ENCODE results near the gene OR6A2. TPM values are rescaled to one million over a fixed set of nuclear protein-coding genes. Genes with fewer than 3 reads are reported as not detected.

The OR6A2 gene
- total and polyA plus RNA-seq, 10 of the 15 experiments (the other 5 are each of a cell fraction or from before 2014, with no cell fraction given), result 0.04 to 0.17 TPM; not detected in 8

DNA sequence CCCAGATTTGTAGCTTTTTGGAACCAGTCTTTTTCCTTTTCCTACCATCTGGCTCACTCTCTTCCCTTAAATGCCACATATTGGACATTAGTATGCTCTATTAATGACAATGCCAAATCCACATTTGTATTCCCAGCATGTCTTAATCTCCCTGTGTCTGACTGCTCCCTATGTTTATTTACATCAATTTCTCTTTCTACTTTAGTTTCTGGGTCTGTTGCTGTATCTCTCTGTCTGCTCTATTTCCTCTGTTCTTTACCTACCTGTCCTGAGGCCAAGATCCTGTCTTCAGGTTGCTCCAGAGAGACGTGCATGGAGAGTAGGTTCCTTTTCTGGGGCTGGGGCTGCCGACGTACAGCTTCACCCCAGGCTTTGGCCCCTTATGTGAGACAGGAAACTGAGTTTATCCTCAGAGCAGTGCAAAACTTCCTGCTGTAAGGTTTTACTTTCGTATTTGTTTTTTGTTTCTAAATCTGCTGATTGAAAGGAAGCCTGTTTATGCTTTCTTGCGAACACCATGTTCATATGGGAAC lies 53.3 kb downstream of the OR6A2 start (continued):
- TF ChIP-seq, protein P1, sequence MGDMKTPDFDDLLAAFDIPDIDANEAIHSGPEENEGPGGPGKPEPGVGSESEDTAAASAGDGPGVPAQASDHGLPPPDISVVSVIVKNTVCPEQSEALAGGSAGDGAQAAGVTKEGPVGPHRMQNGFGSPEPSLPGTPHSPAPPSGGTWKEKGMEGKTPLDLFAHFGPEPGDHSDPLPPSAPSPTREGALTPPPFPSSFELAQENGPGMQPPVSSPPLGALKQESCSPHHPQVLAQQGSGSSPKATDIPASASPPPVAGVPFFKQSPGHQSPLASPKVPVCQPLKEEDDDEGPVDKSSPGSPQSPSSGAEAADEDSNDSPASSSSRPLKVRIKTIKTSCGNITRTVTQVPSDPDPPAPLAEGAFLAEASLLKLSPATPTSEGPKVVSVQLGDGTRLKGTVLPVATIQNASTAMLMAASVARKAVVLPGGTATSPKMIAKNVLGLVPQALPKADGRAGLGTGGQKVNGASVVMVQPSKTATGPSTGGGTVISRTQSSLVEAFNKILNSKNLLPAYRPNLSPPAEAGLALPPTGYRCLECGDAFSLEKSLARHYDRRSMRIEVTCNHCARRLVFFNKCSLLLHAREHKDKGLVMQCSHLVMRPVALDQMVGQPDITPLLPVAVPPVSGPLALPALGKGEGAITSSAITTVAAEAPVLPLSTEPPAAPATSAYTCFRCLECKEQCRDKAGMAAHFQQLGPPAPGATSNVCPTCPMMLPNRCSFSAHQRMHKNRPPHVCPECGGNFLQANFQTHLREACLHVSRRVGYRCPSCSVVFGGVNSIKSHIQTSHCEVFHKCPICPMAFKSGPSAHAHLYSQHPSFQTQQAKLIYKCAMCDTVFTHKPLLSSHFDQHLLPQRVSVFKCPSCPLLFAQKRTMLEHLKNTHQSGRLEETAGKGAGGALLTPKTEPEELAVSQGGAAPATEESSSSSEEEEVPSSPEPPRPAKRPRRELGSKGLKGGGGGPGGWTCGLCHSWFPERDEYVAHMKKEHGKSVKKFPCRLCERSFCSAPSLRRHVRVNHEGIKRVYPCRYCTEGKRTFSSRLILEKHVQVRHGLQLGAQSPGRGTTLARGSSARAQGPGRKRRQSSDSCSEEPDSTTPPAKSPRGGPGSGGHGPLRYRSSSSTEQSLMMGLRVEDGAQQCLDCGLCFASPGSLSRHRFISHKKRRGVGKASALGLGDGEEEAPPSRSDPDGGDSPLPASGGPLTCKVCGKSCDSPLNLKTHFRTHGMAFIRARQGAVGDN (IDR thresholded peaks at IDR 0.05), result peak; percentile 64; the same call in 1 of the 2 replicates
- no peak for TF ChIP-seq ZSCAN29 (IDR thresholded peaks at IDR 0.05)
- TF ChIP-seq, protein P2, sequence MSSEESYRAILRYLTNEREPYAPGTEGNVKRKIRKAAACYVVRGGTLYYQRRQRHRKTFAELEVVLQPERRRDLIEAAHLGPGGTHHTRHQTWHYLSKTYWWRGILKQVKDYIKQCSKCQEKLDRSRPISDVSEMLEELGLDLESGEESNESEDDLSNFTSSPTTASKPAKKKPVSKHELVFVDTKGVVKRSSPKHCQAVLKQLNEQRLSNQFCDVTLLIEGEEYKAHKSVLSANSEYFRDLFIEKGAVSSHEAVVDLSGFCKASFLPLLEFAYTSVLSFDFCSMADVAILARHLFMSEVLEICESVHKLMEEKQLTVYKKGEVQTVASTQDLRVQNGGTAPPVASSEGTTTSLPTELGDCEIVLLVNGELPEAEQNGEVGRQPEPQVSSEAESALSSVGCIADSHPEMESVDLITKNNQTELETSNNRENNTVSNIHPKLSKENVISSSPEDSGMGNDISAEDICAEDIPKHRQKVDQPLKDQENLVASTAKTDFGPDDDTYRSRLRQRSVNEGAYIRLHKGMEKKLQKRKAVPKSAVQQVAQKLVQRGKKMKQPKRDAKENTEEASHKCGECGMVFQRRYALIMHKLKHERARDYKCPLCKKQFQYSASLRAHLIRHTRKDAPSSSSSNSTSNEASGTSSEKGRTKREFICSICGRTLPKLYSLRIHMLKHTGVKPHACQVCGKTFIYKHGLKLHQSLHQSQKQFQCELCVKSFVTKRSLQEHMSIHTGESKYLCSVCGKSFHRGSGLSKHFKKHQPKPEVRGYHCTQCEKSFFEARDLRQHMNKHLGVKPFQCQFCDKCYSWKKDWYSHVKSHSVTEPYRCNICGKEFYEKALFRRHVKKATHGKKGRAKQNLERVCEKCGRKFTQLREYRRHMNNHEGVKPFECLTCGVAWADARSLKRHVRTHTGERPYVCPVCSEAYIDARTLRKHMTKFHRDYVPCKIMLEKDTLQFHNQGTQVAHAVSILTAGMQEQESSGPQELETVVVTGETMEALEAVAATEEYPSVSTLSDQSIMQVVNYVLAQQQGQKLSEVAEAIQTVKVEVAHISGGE (CRISPR knock-in tag; IDR thresholded peaks at IDR 0.05), result no peak
- no peak for TF ChIP-seq EP300 (IDR thresholded peaks at IDR 0.05; ENCODE audit: borderline replicate concordance in 1 of 2, control insufficient read depth in 1 of 2, low read depth in 2 of 2, low read length in 2 of 2)
- no peak for TF ChIP-seq IKZF2 (IDR thresholded peaks at IDR 0.05)
- peak; percentile 79 for TF ChIP-seq PML (IDR thresholded peaks at IDR 0.05; ENCODE audit: low read length)
- TF ChIP-seq POU2F2 (IDR thresholded peaks at IDR 0.05; ENCODE audit: borderline replicate concordance, low read depth, low read length), result peak; percentile 76; the same call in 1 of the 3 replicates
- TF ChIP-seq ZBTB40 (IDR thresholded peaks at IDR 0.05; ENCODE audit: borderline replicate concordance), result 0 out of 2 replicates have a peak, but pooled peaks have one; percentile 13
- TF ChIP-seq NBN (IDR thresholded peaks at IDR 0.05), result 0 out of 2 replicates have a peak, but pooled peaks have one; percentile 29
- TF ChIP-seq, protein P3, sequence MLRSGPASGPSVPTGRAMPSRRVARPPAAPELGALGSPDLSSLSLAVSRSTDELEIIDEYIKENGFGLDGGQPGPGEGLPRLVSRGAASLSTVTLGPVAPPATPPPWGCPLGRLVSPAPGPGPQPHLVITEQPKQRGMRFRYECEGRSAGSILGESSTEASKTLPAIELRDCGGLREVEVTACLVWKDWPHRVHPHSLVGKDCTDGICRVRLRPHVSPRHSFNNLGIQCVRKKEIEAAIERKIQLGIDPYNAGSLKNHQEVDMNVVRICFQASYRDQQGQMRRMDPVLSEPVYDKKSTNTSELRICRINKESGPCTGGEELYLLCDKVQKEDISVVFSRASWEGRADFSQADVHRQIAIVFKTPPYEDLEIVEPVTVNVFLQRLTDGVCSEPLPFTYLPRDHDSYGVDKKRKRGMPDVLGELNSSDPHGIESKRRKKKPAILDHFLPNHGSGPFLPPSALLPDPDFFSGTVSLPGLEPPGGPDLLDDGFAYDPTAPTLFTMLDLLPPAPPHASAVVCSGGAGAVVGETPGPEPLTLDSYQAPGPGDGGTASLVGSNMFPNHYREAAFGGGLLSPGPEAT (IDR thresholded peaks at IDR 0.05; ENCODE audit: low read depth), result peak; percentile 36; the same call in 1 of the 2 replicates
- 0 out of 2 replicates have a peak, but pooled peaks have one; percentile 17 for TF ChIP-seq CHD2 (IDR thresholded peaks at IDR 0.05; ENCODE audit: borderline replicate concordance, low read depth, low read length)
- TF ChIP-seq ZNF622 (IDR thresholded peaks at IDR 0.05), result no peak
- TF ChIP-seq CBFB (IDR thresholded peaks at IDR 0.05; ENCODE audit: low read depth), result peak; percentile 13; the same call in 1 of the 2 replicates
- TF ChIP-seq ZNF207 (IDR thresholded peaks at IDR 0.05; ENCODE audit: borderline replicate concordance), result 0 out of 2 replicates have a peak, but pooled peaks have one; percentile 34
- peak; percentile 77; the same call in 1 of the 2 replicates for TF ChIP-seq YBX1 (IDR thresholded peaks at IDR 0.05)
- peak; percentile 19; the same call in 1 of the 2 replicates for TF ChIP-seq IKZF1 (conservative IDR thresholded peaks at IDR 0.05)
- peak; percentile 70 for TF ChIP-seq SMAD1 (IDR thresholded peaks at IDR 0.05; ENCODE audit: low read depth, partially characterized antibody)
